Aorta (tissue), 5 donors: Measurements from ENCODE around the gene EEF1AKMT3. TPM values are rescaled to one million over a fixed set of nuclear protein-coding genes. Genes with fewer than 3 reads are reported as not detected.

Source experiments
- ATAC-seq: fragments of 200-7000 bp; cut with Tn5 transposase; one replicate; pipeline ENCODE4 v1.9.1; 2022; ENCODE audit warnings: moderate library complexity; ENCODE audit not compliant: low FRiP score
- DNase-seq, 2 donors: peaks; one replicate each; pipeline ENCODE4 v3.0.0-alpha.2; 2020
- H3K27ac ChIP-seq, 2 donors: one replicate each; pipeline ENCODE4 v1.5.1; 2013; ENCODE audit warnings: low read length in 2 of 2, mild to moderate bottlenecking in 2 of 2, moderate library complexity in 2 of 2, control low read depth in 1 of 2, inconsistent platforms in 1 of 2, low read depth in 1 of 2
- H3K27me3 ChIP-seq, 2 donors: one replicate each; pipeline ENCODE4 v1.6.1; 2013; ENCODE audit warnings: control low read depth in 1 of 2, low read length in 1 of 2, mild to moderate bottlenecking in 1 of 2, moderate library complexity in 1 of 2; ENCODE audit not compliant: insufficient read depth in 2 of 2, control insufficient read depth in 1 of 2
- H3K36me3 ChIP-seq, 2 donors: one replicate each; pipeline ENCODE4 v1.6.1; 2013; ENCODE audit warnings: control low read depth in 1 of 2, low read length in 1 of 2, mild to moderate bottlenecking in 1 of 2; ENCODE audit not compliant: insufficient read depth in 2 of 2, control insufficient read depth in 1 of 2
- H3K4me1 ChIP-seq, 2 donors: one replicate each; pipeline ENCODE4 v1.6.1; 2013; ENCODE audit warnings: low read length in 2 of 2, control low read depth in 1 of 2, mild to moderate bottlenecking in 1 of 2, moderate library complexity in 1 of 2; ENCODE audit not compliant: insufficient read depth in 2 of 2, control insufficient read depth in 1 of 2
- H3K4me3 ChIP-seq, 2 donors: one replicate each; pipeline ENCODE4 v1.5.1; 2013; ENCODE audit warnings: low read length in 2 of 2, control low read depth in 1 of 2, mild to moderate bottlenecking in 1 of 2
- H3K9me3 ChIP-seq: one replicate; pipeline ENCODE4 v1.6.1; 2013; ENCODE audit warnings: mild to moderate bottlenecking, low read length; ENCODE audit not compliant: control insufficient read depth
- WGBS, 2 donors: extraction: QIAGEN DNeasy Blood & Tissue Kit; methylation state at CpG; one replicate each; pipeline ENCODE4 v1.1.7; 2013; 5-methylcytosine and 5-hydroxymethylcytosine counted together
- intact Hi-C, 2 donors: fragments of 100-400 bp; cut with DNase I; formaldehyde crosslinking; loops; one replicate each; pipeline versions ENCODE4 v1.14.2 to v1.15.0; 2022
- polyA plus RNA-seq, 2 donors: library from polyadenylated mRNA; stranded (reverse); fragments of 200-250 nt; gene quantifications; one replicate each; pipeline ENCODE4 v1.2.3, GENCODE V29; 2013
- total RNA-seq, 2 donors: library from RNA; stranded (reverse); fragmentation: NEBNext Ultra II Directional; extraction: Animal tissue kit (Norgen Biotek cat#: 25700); gene quantifications; one replicate each; pipeline ENCODE4 v1.2.1, GENCODE V29; 2021
- donor health status: healthy with polysubstance abuse.
- donor health status: Bipolar disorder and iron deficiency.
- donor health status: DM: no; HTN: no; CAD: no.
- donor health status: DM: no; HTN: no; CAD: no.
- donor health status: DM: yes; HTN: yes; CAD: no.

Gene EEF1AKMT3
- total and polyA plus RNA-seq, 4 donors: 4.5 to 10.9 (median 7.5) TPM

DNA sequence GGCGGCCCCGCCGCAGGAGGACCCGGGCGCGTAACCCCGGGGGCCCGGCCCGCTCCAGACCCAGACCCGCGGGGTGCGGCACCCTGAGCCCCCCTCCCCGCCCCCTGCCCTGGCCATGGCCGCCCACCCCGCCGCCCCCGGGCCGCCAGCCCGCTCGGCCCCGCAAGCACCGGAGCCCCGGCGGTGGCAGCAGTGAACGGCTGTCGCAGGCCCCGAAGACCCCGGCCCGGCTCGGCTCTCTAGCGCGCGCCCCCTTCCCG, 17.3 kb upstream of the EEF1AKMT3 start:
- Histone ChIP-seq H3K36me3 (peaks cover 0 to 2% of the 10 kb centered on the region in 2 donors), H3K4me1 (peaks cover 0 to 4% of the 10 kb centered on the region in 2 donors), H3K9me3 (no peaks in the 10 kb centered on the region), H3K4me3 (peak overlapping the region; percentile 87 to 89), H3K27me3 (no peaks in the 10 kb centered on the region), H3K27ac (no peak overlapping the region)
- intact Hi-C loops: no loop called here
- WGBS, 2 donors: 0% methylated on average over 34 of the region's 34 CpGs; no CpG with 5 or more reads in 1 of the 2 donors
- ATAC-seq (no peak), DNase-seq (no peak)

DNA sequence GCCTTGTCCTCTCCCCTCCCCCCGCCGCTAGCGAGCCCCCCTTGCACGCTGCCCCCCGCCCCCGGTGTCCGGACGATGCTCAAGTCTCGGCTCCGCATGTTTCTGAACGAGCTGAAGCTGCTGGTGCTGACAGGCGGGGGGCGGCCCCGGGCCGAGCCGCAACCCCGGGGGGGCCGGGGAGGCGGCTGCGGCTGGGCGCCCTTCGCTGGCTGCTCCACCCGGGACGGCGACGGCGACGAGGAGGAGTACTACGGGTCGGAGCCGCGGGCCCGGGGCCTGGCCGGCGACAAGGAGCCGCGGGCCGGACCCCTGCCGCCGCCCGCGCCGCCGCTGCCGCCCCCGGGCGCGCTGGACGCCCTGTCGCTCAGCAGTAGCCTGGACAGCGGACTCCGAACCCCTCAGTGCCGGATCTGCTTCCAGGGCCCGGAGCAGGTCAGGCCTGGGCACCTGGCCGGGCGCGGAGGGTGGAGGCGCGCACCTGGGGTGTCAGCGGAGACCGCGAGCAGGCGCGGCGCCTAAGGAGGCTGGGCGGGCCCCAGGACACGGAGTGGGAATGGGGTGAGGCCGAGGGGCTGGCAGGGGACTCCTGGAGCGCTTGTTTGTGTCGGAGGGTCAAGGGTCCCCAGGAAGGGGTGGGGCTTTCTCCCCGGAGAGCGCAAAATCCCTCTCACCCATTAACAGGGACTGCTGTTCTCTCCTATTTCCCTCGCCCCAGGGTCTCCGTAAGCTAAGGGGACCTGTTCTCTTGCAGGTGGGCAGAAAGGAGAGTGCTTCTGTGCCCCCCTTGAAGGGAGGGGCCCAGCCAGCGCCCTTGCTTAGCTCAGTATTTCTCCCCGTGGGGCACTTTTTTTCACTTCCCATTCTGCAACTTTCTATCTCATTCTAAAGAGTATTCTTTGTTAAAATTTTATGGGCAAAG, 16.7 kb upstream of the EEF1AKMT3 start:
- H3K4me1 ChIP-seq: peaks cover 0 to 4% of the 10 kb centered on the region in 2 donors
- intact Hi-C loops: no loop called here
- DNase-seq (peak in 1 of 2 donors; percentile 84), ATAC-seq (no peak)
- 3% methylated on average over 63 to 76 of the region's 76 CpGs for WGBS, 2 donors
- peak overlapping the region; percentile 87 to 89 for H3K4me3 ChIP-seq
- no peaks in the 10 kb centered on the region for H3K9me3 ChIP-seq
- peaks cover 0 to 2% of the 10 kb centered on the region in 2 donors for H3K36me3 ChIP-seq
- H3K27ac ChIP-seq: no peak overlapping the region
- no peaks in the 10 kb centered on the region for H3K27me3 ChIP-seq

GRCh38 chr12:57756406-57757341, 15.7 kb upstream of the EEF1AKMT3 start:
- Histone ChIP-seq H3K9me3 (no peaks in the 10 kb centered on the region), H3K27ac (no peak overlapping the region), H3K36me3 (peaks cover 0 to 2% of the 10 kb centered on the region in 2 donors), H3K4me3 (no peak overlapping the region), H3K4me1 (no peaks in the 10 kb centered on the region), H3K27me3 (no peaks in the 10 kb centered on the region)
- ATAC-seq (no peak), DNase-seq (peak; percentile 64 to 81)
- intact Hi-C loops: no loop called here
- WGBS, 2 donors: 77 to 78% methylated on average over 22 of the region's 22 CpGs

- H3K9me3 ChIP-seq: no peaks in the 10 kb centered on the region
- H3K4me3 ChIP-seq: no peak overlapping the region
- intact Hi-C loops: no loop called here
- ATAC-seq (no peak), DNase-seq (no peak)
- H3K36me3 ChIP-seq: peaks cover 0 to 2% of the 10 kb centered on the region in 2 donors
- H3K27me3 ChIP-seq: no peaks in the 10 kb centered on the region
- WGBS, 2 donors: 85 to 91% methylated on average over 4 of the region's 4 CpGs
- H3K27ac ChIP-seq: no peak overlapping the region
- no peaks in the 10 kb centered on the region for H3K4me1 ChIP-seq
Measured at GRCh38 chr12:57757771-57758170, 14.6 kb upstream of the EEF1AKMT3 start.

DNA sequence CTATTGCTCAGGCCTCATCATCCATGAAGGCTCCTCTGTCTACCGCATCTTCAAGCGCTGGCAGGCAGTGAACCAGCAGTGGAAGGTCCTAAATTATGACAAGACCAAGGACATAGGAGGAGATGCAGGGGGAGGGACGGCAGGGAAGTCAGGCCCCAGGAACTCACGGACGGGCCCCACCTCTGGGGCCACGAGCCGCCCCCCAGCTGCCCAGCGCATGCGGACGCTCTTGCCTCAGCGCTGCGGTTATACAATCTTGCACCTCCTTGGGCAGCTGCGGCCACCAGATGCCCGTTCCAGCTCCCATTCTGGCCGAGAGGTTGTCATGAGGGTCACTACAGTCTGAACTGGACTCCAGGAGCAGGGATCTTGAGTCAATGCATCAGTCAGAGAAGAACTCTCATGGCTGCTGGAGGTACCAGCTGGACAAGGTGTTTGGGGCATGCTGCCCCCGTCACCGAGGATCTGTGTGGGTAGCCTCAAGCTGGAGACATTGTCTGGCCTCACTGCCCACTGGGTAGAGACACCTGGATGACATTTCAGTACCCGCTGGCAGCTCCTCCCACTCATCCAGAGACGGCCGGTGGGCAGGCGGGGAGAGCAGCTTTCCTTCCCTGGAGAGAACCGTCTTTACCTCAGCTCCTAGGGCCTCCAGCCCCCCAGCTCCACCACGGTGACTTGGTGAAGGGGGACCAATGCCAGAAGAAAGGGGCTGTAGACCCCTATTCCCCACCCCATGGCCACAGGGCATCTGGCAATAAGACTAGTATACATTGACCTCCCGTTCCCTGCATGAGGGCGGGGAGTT, 13.7 kb upstream of the EEF1AKMT3 start:
- Histone ChIP-seq H3K4me3 (no peak overlapping the region), H3K27ac (no peak overlapping the region), H3K36me3 (peaks cover 0 to 2% of the 10 kb centered on the region in 2 donors), H3K4me1 (no peaks in the 10 kb centered on the region), H3K9me3 (no peaks in the 10 kb centered on the region), H3K27me3 (no peaks in the 10 kb centered on the region)
- ATAC-seq: no peak
- 91 to 93% methylated on average over 25 of the region's 25 CpGs for WGBS, 2 donors
- intact Hi-C loops: no loop called here
- DNase-seq: no peak

DNA sequence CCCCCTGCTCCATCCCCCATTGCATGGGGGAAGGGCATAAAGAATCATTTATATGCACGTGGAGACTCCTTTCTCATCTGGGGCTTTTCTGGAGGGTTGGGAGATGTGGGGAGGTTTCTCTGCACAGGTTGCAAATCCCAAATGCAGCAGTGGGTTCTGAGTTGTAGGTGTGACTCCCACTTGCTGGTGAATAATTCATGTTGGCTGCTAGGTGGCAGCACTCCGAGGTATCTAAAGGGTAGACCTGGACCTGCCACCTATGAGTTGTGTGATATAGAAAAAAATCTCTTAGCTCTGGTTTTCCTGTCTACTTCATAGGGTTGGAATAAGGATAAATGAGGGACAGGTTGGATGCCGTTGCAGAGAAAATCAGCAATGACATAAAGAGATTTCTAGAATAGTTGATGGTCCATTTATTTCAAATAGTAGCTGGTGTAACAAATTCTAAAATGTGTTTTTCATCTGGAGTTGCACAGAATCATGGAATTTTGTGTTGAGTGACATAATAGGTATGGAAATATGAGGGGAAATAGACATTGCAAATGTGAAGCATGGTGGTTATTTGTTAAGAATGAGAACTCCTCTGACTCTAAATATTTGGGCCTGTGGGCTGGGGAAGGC, 12.9 kb upstream of the EEF1AKMT3 start:
- WGBS, 2 donors: 44% methylated on average over 3 of the region's 3 CpGs
- no peak overlapping the region for H3K27ac ChIP-seq
- intact Hi-C loops: no loop called here

GRCh38 chr12:57760347-57760982, 11.9 kb upstream of the EEF1AKMT3 start:
- DNase-seq: no peak
- Histone ChIP-seq H3K27ac (no peak overlapping the region), H3K27me3 (no peaks in the 10 kb centered on the region), H3K4me3 (no peak overlapping the region), H3K4me1 (no peaks in the 10 kb centered on the region), H3K9me3 (no peaks in the 10 kb centered on the region), H3K36me3 (peaks cover 0 to 2% of the 10 kb centered on the region in 2 donors)
- intact Hi-C loops: no loop called here
- ATAC-seq: no peak
- 95 to 96% methylated on average over 3 of the region's 3 CpGs for WGBS, 2 donors

More for the DNA sequence above, 12.9 kb upstream of the EEF1AKMT3 start:
- no peaks in the 10 kb centered on the region for H3K4me1 ChIP-seq
- no peaks in the 10 kb centered on the region for H3K27me3 ChIP-seq
- no peak for ATAC-seq
- DNase-seq: no peak
- no peak overlapping the region for H3K4me3 ChIP-seq
- H3K36me3 ChIP-seq: peaks cover 0 to 2% of the 10 kb centered on the region in 2 donors
- H3K9me3 ChIP-seq: no peaks in the 10 kb centered on the region
